Left kidney (tissue), 2 donors: ENCODE results near the gene PCDHGC4. TPM values are rescaled to one million over a fixed set of nuclear protein-coding genes. Genes with fewer than 3 reads are reported as not detected.
A peak's percentile ranks its signal among the peaks of the same experiment; 100 is the strongest.

ENCODE experiments used
- DNase-seq: peaks from one replicate; pipeline ENCODE4 v3.0.0-alpha.2; 2013
- polyA plus RNA-seq: library from polyadenylated mRNA; unstranded; fragments of 120-200 nt; gene quantifications from one replicate; pipeline ENCODE4 v1.2.1, GENCODE V29; 2013; ENCODE audit not compliant: insufficient read length

Gene PCDHGC4
- polyA plus RNA-seq, 1 donor, result 4.4 TPM

DNA sequence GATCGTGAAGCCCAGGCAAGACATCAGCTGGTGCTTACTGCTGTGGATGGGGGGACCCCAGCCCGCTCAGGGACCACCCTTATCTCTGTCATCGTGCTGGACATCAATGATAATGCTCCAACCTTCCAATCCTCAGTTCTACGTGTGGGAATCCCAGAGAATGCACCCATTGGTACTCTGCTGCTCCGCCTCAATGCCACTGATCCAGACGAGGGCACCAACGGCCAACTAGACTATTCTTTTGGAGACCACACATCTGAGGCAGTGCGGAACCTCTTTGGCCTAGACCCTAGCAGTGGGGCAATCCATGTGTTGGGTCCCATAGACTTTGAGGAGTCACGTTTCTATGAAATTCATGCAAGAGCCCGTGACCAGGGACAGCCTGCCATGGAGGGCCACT, 5.0 kb downstream of the PCDHGC4 start:
- DNase-seq, result no peak

DNA sequence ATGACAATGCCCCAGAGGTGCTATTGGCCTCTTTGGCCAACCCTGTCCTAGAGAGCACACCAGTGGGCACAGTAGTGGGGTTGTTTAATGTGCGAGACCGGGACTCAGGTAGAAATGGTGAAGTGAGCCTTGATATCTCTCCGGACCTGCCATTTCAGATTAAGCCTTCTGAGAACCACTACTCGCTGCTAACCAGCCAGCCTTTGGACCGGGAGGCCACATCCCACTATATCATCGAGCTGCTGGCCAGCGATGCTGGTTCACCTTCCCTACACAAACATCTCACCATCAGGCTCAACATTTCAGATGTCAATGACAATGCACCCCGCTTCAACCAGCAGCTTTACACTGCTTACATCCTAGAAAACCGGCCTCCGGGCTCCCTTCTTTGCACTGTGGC, 5.4 kb downstream of the PCDHGC4 start:
- no peak for DNase-seq

DNA sequence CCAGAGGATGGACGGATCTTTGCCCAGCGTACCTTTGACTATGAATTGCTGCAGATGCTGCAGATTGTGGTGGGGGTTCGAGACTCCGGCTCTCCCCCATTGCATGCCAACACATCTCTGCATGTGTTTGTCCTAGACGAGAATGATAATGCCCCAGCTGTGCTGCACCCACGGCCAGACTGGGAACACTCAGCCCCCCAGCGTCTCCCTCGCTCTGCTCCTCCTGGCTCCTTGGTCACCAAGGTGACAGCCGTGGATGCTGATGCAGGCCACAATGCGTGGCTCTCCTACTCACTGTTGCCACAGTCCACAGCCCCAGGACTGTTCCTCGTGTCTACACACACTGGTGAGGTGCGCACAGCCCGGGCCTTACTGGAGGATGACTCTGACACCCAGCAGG, 5.9 kb downstream of the PCDHGC4 start:
- no peak for DNase-seq

GRCh38 chr5:141491323-141492167, 6.7 kb downstream of the PCDHGC4 start:
- no peak for DNase-seq

DNA sequence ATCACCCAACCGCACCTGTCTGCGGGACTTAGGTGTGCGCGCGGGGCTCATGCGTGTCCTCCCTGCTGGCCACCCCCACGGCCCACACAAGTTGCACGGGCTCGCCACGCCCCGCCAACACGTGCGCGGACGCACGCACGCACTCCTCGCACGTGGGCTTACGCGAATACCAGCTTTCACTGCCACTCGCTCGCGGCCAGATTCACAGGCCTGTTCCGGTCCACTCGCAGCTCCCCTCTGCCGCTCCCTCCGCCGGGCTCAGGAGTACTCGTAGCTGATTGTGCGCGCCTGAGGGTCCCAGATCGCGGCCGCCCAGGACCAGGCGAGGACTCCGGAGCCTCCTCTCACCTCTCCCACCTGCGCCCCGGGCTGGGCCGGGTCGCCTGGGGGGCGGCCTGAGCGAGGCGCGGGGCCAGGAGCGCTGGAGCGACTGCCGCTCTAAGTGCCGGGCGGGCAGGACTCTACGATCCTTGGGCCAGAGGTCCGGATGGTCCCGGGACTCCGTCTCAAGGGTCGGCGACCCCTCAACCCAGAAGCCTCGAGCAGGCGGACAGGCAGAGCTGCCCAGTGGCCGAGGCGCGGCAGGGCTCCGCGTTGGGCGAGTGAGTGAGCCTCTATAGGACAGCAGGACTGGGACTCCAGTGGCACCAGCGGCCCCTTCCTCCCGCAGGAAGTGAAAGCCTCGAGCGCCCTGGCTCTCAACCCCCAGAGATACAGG, 7.5 kb downstream of the PCDHGC4 start:
- DNase-seq, result no peak

- DNase-seq, result no peak
Observed at GRCh38 chr5:141493500-141494422, 8.9 kb downstream of the PCDHGC4 start.

GRCh38 chr5:141494761-141495452, 10.1 kb downstream of the PCDHGC4 start:
- peak; percentile 68 for DNase-seq

GRCh38 chr5:141495453-141495811, 10.6 kb downstream of the PCDHGC4 start:
- DNase-seq, result no peak

GRCh38 chr5:141496038-141496437, 11.2 kb downstream of the PCDHGC4 start:
- DNase-seq, result no peak

GRCh38 chr5:141501761-141502160, 16.9 kb downstream of the PCDHGC4 start:
- DNase-seq, result no peak

- DNase-seq, result no peak
Observed at GRCh38 chr5:141503681-141504080, 18.9 kb downstream of the PCDHGC4 start.

DNA sequence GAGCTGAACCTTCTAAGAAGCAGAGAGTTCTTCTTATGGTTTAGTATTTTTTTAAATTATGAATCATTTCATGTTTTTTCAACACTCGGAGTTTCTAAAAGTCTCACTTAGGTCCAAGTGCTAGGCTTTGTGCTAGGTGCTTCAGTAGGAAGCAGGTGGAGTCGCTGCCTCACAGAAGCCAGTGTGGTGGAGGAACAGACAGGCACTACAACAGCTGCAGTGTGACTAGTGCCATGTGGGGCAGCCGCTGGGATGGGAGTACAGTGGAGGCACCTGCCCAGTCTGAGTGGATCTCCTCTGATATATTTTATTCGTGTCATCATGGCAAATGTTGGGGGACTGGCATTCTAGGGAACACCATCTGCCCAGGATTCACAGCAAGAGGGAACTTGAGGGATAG, 19.4 kb downstream of the PCDHGC4 start:
- no peak for DNase-seq

GRCh38 chr5:141506381-141507155, 21.7 kb downstream of the PCDHGC4 start:
- DNase-seq, result no peak

DNA sequence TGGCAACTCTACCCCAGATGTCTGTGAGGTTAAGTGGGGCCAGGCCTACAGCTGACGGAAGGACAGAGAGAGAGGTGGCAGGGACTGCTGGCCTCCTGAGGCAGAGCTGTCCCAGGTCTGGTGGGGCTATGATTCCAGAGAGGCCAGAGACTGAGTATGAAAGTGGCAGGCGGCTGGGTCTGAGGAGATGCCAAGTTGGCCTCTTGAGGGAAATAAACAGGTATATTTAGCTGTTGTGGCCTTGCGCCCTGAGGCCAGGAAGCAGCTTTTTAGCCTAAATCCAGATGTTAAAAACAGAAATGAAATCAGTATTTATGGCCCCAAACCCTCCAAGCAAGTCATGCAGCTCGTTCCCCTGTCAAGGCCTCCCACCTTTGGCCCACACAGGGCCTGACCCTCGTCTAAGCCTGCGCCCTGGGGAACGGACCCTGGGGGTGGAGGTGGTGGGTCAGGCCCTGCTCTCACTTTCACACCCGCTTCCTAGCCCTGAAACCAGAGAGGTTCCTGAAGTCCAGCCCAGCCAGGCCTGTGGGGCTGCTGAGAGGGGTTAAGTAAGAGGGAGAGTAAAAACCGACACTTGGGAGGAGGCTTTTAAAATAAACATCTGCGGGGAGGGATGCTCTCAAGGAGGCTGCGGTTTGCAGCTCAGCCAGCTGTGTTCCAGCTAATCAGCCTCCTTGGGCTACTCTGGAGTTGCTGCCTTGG, 22.7 kb downstream of the PCDHGC4 start:
- no peak for DNase-seq

DNA sequence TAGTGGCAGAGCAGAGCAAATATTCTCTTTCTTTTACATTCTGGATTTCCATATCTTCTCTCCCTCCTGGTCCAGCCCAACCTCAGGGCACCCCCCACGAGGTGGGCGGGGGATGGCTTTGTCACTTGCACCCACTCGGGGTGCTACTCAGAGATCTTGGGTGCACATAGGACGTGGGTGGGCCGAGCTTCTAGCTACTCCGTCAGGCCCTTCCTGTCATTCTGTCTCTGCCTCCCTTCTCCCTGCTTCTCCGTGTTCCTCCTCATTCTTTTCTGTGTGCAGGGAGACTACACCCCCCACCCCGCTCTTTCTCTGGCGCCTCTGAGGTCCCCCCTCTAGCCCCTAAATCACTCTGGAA, 23.6 kb downstream of the PCDHGC4 start:
- DNase-seq, result no peak

DNA sequence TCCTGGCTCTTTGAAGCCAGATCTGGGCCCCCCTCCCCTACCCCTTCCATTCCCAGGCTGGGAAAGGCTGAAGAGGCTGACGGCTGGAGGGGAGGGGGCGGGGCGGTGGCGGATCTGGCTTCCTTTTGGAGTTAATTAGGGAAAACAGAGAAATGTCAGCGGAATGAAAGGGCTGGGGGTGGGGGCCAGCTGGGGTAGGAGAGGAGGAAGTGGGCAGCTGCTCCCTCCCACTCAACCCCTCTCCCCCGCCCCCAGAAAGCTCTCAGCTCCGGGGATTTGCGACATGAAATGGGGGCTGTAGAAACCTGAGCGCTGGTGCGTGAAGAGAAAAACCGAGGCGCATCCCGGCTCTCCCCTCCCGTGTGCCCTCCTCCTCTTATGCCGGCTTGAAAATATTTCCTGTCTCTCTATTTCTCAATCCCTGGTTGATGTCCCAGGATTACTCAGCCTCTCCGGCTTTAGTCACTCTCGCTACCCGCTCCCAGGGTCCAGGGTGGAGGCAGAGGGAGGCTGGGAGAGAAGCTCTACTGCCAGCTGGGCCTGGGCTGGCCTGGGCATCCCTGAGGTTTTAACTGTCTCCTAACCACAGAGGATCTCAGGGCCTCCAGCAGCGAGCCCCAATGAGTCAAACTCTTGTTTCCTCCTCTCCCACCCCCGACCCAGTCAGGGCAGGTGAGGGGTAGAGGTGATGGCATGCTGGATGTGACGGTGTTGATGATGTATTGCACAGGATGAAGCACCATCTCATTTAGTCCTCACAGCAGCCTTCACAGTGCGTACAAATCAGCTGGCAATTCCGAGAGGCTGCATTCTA, 24.2 kb downstream of the PCDHGC4 start:
- DNase-seq, result peak; percentile 89

DNA sequence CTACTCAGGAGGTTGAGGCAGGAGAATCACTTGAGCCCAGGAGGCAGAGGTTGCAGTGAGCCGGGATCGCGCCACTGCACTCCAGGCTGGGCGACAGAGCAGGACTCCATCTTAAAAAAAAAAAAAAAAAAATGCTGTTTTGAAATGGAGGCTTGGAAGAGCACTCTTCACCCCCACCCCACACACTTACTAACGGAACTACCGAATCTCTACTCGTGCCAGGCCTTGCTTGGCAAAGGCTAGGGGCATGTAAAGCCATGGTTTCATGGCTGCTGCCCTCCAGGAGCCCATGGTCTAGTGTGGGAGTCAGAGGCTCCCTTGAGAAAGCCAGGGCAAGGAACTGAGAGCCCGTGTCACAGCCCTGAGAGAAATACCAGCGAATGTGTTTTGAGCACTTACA, 25.3 kb downstream of the PCDHGC4 start:
- DNase-seq, result no peak

- DNase-seq, result no peak
Observed at GRCh38 chr5:141510850-141511601, 26.2 kb downstream of the PCDHGC4 start.
